ENCODE measurements around the gene BARX1.
"Not testable (repeated sequence)": the region's sequence is repeated elsewhere in the genome, so short reads cannot be mapped to it uniquely, and the experiment has no call there.

Gene BARX1

GRCh38 chr9:93955111-93955980, at the start of gene BARX1:
Gene BARX1, minus strand, starts transcription at chr9:93955355. Its CDS starts 209 bp downstream, at chr9:93955146.
- peak in 2 of 3 experiments; percentile 91 to 94 for DNase-seq

- DNase-seq: peak; percentile 46 to 90 (median 61)
Observed at GRCh38 chr9:94002316-94003140, 47.4 kb upstream of the BARX1 start.

- no peak for DNase-seq
Observed at GRCh38 chr9:93996863-93997262, 41.7 kb upstream of the BARX1 start.

GRCh38 chr9:93996367-93996766, 41.2 kb upstream of the BARX1 start:
- no peak for DNase-seq

GRCh38 chr9:93994545-93994944, 39.4 kb upstream of the BARX1 start:
- DNase-seq: no peak

- no peak for DNase-seq
Observed at GRCh38 chr9:93994132-93994531, 39.0 kb upstream of the BARX1 start.

GRCh38 chr9:93992830-93993229, 37.7 kb upstream of the BARX1 start:
- no peak for DNase-seq

GRCh38 chr9:93990448-93990847, 35.3 kb upstream of the BARX1 start:
- no peak for DNase-seq

- DNase-seq: no peak
Observed at GRCh38 chr9:93988056-93988455, 32.9 kb upstream of the BARX1 start.

- DNase-seq: peak in 1 of 3 experiments; percentile 21
Observed at GRCh38 chr9:93984860-93985259, 29.7 kb upstream of the BARX1 start.

- no peak for DNase-seq
Observed at GRCh38 chr9:93983875-93984274, 28.7 kb upstream of the BARX1 start.

- DNase-seq: no peak
Observed at GRCh38 chr9:93979721-93980120, 24.6 kb upstream of the BARX1 start.

GRCh38 chr9:93978551-93978950, 23.4 kb upstream of the BARX1 start:
- peak in 1 of 3 experiments; percentile 19 for DNase-seq

GRCh38 chr9:93976973-93977372, 21.8 kb upstream of the BARX1 start:
- DNase-seq: no peak

- no peak for DNase-seq
Observed at GRCh38 chr9:93976081-93976480, 20.9 kb upstream of the BARX1 start.

- DNase-seq: no peak
Observed at GRCh38 chr9:93975262-93975661, 20.1 kb upstream of the BARX1 start.

- peak in 1 of 3 experiments; percentile 30 for DNase-seq
Observed at GRCh38 chr9:93974151-93974550, 19.0 kb upstream of the BARX1 start.

GRCh38 chr9:93972655-93973054, 17.5 kb upstream of the BARX1 start:
- DNase-seq: not testable (repeated sequence)

GRCh38 chr9:93969328-93969661, 14.1 kb upstream of the BARX1 start:
- no peak for DNase-seq

GRCh38 chr9:93968451-93969327, 13.5 kb upstream of the BARX1 start:
- DNase-seq: no peak

- no peak for DNase-seq
Observed at GRCh38 chr9:93967020-93967803, 12.1 kb upstream of the BARX1 start.
